Keratinocyte (primary cell): ENCODE measurements around the gene ASCL1.

Experiments
- EZH2 ChIP-seq: IDR thresholded peaks from one replicate; pipeline ENCODE4 v1.6.1; 2012; ENCODE audit warnings: inconsistent platforms, mild to moderate bottlenecking, low read length, moderate library complexity
- TF ChIP-seq, protein P1 (sequence below), 3 experiments: IDR thresholded peaks in 1 of 3; conservative IDR thresholded peaks in 1 of 3; optimal IDR thresholded peaks in 1 of 3; 2 replicates in 2 of 3; 3 replicates in 1 of 3; pipeline versions ENCODE3 to v1.5.1; 2011; ENCODE audit warnings: low read length in 3 of 3, mild to moderate bottlenecking in 3 of 3, moderate library complexity in 2 of 3, control low read depth in 1 of 3, inconsistent platforms in 1 of 3; ENCODE audit not compliant: insufficient read depth in 2 of 3; ENCODE audit errors: extremely low read depth in 1 of 3

GRCh38 chr12:102907918-102908317 is 49.6 kb upstream of the ASCL1 start:
- TF ChIP-seq, protein P1, sequence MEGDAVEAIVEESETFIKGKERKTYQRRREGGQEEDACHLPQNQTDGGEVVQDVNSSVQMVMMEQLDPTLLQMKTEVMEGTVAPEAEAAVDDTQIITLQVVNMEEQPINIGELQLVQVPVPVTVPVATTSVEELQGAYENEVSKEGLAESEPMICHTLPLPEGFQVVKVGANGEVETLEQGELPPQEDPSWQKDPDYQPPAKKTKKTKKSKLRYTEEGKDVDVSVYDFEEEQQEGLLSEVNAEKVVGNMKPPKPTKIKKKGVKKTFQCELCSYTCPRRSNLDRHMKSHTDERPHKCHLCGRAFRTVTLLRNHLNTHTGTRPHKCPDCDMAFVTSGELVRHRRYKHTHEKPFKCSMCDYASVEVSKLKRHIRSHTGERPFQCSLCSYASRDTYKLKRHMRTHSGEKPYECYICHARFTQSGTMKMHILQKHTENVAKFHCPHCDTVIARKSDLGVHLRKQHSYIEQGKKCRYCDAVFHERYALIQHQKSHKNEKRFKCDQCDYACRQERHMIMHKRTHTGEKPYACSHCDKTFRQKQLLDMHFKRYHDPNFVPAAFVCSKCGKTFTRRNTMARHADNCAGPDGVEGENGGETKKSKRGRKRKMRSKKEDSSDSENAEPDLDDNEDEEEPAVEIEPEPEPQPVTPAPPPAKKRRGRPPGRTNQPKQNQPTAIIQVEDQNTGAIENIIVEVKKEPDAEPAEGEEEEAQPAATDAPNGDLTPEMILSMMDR (optimal IDR thresholded peaks at IDR 0.05 in 1 of 3, IDR thresholded peaks at IDR 0.05 in 1 of 3, conservative IDR thresholded peaks at IDR 0.05 in 1 of 3; ENCODE audit: extremely low read depth in 1 of 3, insufficient read depth in 2 of 3, low read length in 3 of 3): no peak
- TF ChIP-seq EZH2: no peak
